Lower lobe of right lung (tissue), 2 donors: ENCODE measurements around the gene FZD7. TPM values are rescaled to one million over a fixed set of nuclear protein-coding genes. Genes with fewer than 3 reads are reported as not detected.

Experiments
- ATAC-seq, 2 donors: fragments of 200-7000 bp; cut with Tn5 transposase; one replicate each; pipeline ENCODE4 v1.9.1; 2020 to 2022; ENCODE audit warnings: mild to moderate bottlenecking in 2 of 2, moderate library complexity in 2 of 2
- DNase-seq: peaks from one replicate; pipeline ENCODE4 v3.0.0-alpha.2; 2020
- H3K27ac ChIP-seq: fragments of 200-600 bp; one replicate; pipeline ENCODE4 v1.8.0; 2022
- H3K27me3 ChIP-seq: fragments of 200-600 bp; one replicate; pipeline ENCODE4 v1.8.0; 2022; ENCODE audit warnings: low read depth
- H3K36me3 ChIP-seq: fragments of 200-600 bp; one replicate; pipeline ENCODE4 v1.8.0; 2022; ENCODE audit warnings: mild to moderate bottlenecking
- H3K4me1 ChIP-seq: fragments of 200-600 bp; one replicate; pipeline ENCODE4 v1.8.0; 2022
- H3K4me3 ChIP-seq: fragments of 200-600 bp; one replicate; pipeline ENCODE4 v1.8.0; 2022; ENCODE audit warnings: mild to moderate bottlenecking
- H3K9me3 ChIP-seq: fragments of 200-600 bp; one replicate; pipeline ENCODE4 v1.8.0; 2022
- CTCF ChIP-seq: fragments of 200-600 bp; IDR thresholded peaks from one replicate; pipeline ENCODE4 v1.8.0; 2022; ENCODE audit warnings: antibody characterized with exemption, mild to moderate bottlenecking
- intact Hi-C: fragments of 100-400 bp; cut with DNase I; formaldehyde crosslinking; loops from one replicate; pipeline ENCODE4 v1.11.0; 2022
- total RNA-seq: library from RNA; stranded (reverse); fragmentation: NEBNext Ultra II Directional; extraction: Animal tissue kit (Norgen Biotek cat#: 25700); gene quantifications from one replicate; pipeline ENCODE4 v1.2.1, GENCODE V29; 2021
- donor health status: DM: no; HTN: yes; CAD: no; lungs with severe emphysema.

FZD7 gene
- total RNA-seq, 1 donor from 2014 or later: 15.2 TPM

DNA sequence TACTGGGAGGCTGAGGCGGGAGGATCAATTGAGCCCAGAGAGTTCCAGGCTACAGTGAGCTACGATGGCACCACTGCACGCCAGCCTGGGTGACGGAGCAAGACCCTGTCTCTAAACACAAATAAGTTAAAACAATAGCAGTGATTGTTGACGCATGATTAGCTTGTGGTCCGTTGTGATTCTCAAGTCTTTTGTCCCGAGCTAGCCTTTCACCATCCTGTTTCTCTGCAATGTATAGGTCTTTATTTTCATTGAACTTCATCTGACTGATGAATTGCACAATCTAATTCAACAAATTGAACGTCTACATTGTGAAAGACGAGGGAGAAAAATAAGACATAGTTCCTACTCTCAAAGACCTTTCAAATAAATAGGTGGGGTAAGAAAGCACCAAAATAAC is 8.8 kb upstream of the FZD7 start:
- no peak for DNase-seq
- Histone ChIP-seq H3K27me3 (no peaks in the 10 kb centered on the region), H3K27ac (no peak overlapping the region), H3K4me3 (no peak overlapping the region), H3K4me1 (no peaks in the 10 kb centered on the region), H3K36me3 (no peaks in the 10 kb centered on the region), H3K9me3 (no peaks in the 10 kb centered on the region)
- no peak for TF ChIP-seq CTCF
- ATAC-seq: no peak
- intact Hi-C loops: no loop called here

- intact Hi-C loops: no loop called here
- TF ChIP-seq CTCF: no peak
- DNase-seq: no peak
These were observed 7.8 kb upstream of the FZD7 start for GRCh38 chr2:202025816-202026215.

GRCh38 chr2:202026507-202026906 is 7.1 kb upstream of the FZD7 start:
- no peak overlapping the region for H3K27ac ChIP-seq
- H3K4me3 ChIP-seq: no peak overlapping the region
- DNase-seq (no peak), ATAC-seq (no peak)
- intact Hi-C loops: no loop called here
- no peaks in the 10 kb centered on the region for H3K27me3 ChIP-seq
- TF ChIP-seq CTCF: no peak
- H3K36me3 ChIP-seq: no peaks in the 10 kb centered on the region
- H3K9me3 ChIP-seq: no peaks in the 10 kb centered on the region
- H3K4me1 ChIP-seq: peaks cover under 1% of the 10 kb centered on the region

More at GRCh38 chr2:202025816-202026215, 7.8 kb upstream of the FZD7 start:
- ATAC-seq: no peak
- Histone ChIP-seq H3K9me3 (no peaks in the 10 kb centered on the region), H3K4me3 (no peak overlapping the region), H3K4me1 (no peaks in the 10 kb centered on the region), H3K27ac (no peak overlapping the region), H3K36me3 (no peaks in the 10 kb centered on the region), H3K27me3 (no peaks in the 10 kb centered on the region)

GRCh38 chr2:202030691-202031090 is 3.0 kb upstream of the FZD7 start:
- no peak for TF ChIP-seq CTCF
- Histone ChIP-seq H3K4me1 (peaks cover 29% of the 10 kb centered on the region), H3K36me3 (no peaks in the 10 kb centered on the region), H3K27ac (no peak overlapping the region), H3K27me3 (peaks cover 17% of the 10 kb centered on the region), H3K4me3 (no peak overlapping the region), H3K9me3 (no peaks in the 10 kb centered on the region)
- intact Hi-C loops: no loop called here
- DNase-seq: no peak
- no peak for ATAC-seq

DNA sequence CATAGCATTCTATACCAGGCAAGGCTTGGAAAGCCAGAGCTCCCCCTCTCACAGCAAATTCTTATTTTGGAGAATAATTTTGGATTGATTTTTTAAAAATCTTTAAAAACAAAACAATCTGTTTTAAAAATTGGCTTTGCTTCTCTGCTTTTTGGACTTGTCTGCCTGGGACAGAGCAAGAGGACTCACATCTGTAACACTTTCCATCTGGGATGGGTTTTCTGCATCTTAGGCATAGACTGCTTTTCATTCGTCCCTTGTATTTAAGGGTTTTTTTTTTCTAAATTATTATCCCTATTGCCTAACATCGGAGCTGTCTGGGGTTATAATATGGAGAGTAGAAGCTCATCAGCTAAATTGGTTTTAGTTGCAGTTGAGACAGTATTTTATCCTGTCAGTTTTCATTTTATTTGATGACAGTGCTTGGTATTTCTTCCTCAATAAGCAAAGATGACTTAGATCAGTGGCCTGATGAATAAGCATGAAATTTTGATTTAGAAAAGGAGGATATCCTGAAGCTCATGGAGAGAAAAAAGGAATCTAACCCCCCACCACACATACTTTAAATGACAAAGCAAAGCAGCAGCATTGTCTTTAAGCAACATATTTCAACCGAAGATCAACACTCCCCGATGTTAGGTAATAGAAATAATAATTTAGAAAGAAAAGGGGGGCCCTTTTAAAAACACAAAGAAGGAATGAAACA is 2.3 kb upstream of the FZD7 start:
- Histone ChIP-seq H3K4me1 (peaks cover 33% of the 10 kb centered on the region), H3K36me3 (no peaks in the 10 kb centered on the region), H3K27ac (peak overlapping the region; percentile 94), H3K27me3 (peaks cover 24% of the 10 kb centered on the region), H3K9me3 (no peaks in the 10 kb centered on the region), H3K4me3 (no peak overlapping the region)
- DNase-seq (no peak), ATAC-seq (no peak)
- no peak for TF ChIP-seq CTCF
- intact Hi-C loops: no loop called here
